Fibroblast of lung (primary cell): ENCODE data around the gene SLC25A43. TPM values are rescaled to one million over a fixed set of nuclear protein-coding genes. Genes with fewer than 3 reads are reported as not detected.
A peak's percentile ranks its signal among the peaks of the same experiment; 100 is the strongest.

Experiments used
- DNase-seq, 2 donors: peaks; one replicate each; pipeline versions ENCODE4 v3.0.0 to v3.0.0-alpha.2; 2010; ENCODE audit warnings: low read depth in 2 of 2
- H2AFZ ChIP-seq: 2 replicates; pipeline ENCODE4 v1.5.1; 2012; ENCODE audit warnings: low read length, control low read depth, inconsistent platforms
- H3K27ac ChIP-seq: 2 replicates; pipeline ENCODE4 v1.5.1; 2011; ENCODE audit warnings: low read length, control low read depth; ENCODE audit not compliant: insufficient read depth
- H3K27me3 ChIP-seq: 2 replicates; pipeline ENCODE4 v1.5.1; 2011; ENCODE audit warnings: mild to moderate bottlenecking, low read length; ENCODE audit not compliant: control insufficient read depth, insufficient read depth
- H3K36me3 ChIP-seq: 2 replicates; pipeline ENCODE4 v1.5.1; 2011; ENCODE audit warnings: low read length; ENCODE audit not compliant: control insufficient read depth, insufficient read depth
- H3K4me1 ChIP-seq: 2 replicates; pipeline ENCODE4 v1.5.1; 2011; ENCODE audit warnings: low read length; ENCODE audit not compliant: control insufficient read depth, insufficient read depth; ENCODE audit errors: extremely low read depth
- H3K4me2 ChIP-seq: 2 replicates; pipeline ENCODE4 v1.5.1; 2011; ENCODE audit warnings: low read length, control low read depth; ENCODE audit not compliant: insufficient read depth; ENCODE audit errors: extremely low read depth
- H3K4me3 ChIP-seq, 4 experiments: fragments of 200-600 bp in 1 of 4; sonication (generic) in 1 of 4; replicated peaks in 1 of 4; 2 replicates each; pipeline ENCODE4 v1.5.1; 2011 to 2016; ENCODE audit warnings: low read length in 4 of 4, low read depth in 3 of 4, mild to moderate bottlenecking in 3 of 4, control low read depth in 2 of 4, inconsistent platforms in 1 of 4, mixed read lengths in 1 of 4; ENCODE audit not compliant: insufficient read depth in 1 of 4; ENCODE audit errors: control extremely low read depth in 1 of 4
- H3K79me2 ChIP-seq: 2 replicates; pipeline ENCODE4 v1.5.1; 2012; ENCODE audit warnings: mild to moderate bottlenecking, low read length, inconsistent platforms; ENCODE audit not compliant: control insufficient read depth, insufficient read depth
- H3K9ac ChIP-seq: 2 replicates; pipeline ENCODE4 v1.5.1; 2011; ENCODE audit warnings: mild to moderate bottlenecking, low read length, control low read depth; ENCODE audit not compliant: insufficient read depth
- H3K9me3 ChIP-seq: 2 replicates; pipeline ENCODE4 v1.5.1; 2012; ENCODE audit warnings: low read depth, low read length; ENCODE audit not compliant: control insufficient read depth, insufficient read depth
- H4K20me1 ChIP-seq: 2 replicates; pipeline ENCODE4 v1.5.1; 2011; ENCODE audit warnings: low read length; ENCODE audit not compliant: control insufficient read depth, insufficient read depth; ENCODE audit errors: extremely low read depth
- EZH2 ChIP-seq: IDR thresholded peaks from 2 replicates; pipeline ENCODE4 v1.5.1; 2012; ENCODE audit warnings: low read length, control low read depth, mild to moderate bottlenecking; ENCODE audit errors: missing control alignments
- polyA plus RNA-seq, 2 donors: library from polyadenylated mRNA; depleted of rRNA in 1 of 2; stranded (reverse) in 1 of 2; unstranded in 1 of 2; fragments of >200 nt; gene quantifications; 2 replicates each; pipeline ENCODE4 v1.2.1, GENCODE V29; 2011 to 2012; ENCODE audit warnings: missing spikeins in 1 of 2
- total RNA-seq: library from RNA; depleted of rRNA; stranded (reverse); fragments of >200 nt; gene quantifications from 2 replicates; pipeline ENCODE4 v1.2.1, GENCODE V29; 2014
- TF ChIP-seq, protein P1 (sequence below), 2 donors: IDR thresholded peaks in 1 of 2; conservative IDR thresholded peaks in 1 of 2; 1 replicate in 1 of 2; 2 replicates in 1 of 2; pipeline ENCODE4 v1.5.1; 2011 to 2012; ENCODE audit warnings: low read length in 2 of 2, control low read depth in 1 of 2, inconsistent platforms in 1 of 2, low read depth in 1 of 2, mild to moderate bottlenecking in 1 of 2

SLC25A43 gene
- total and polyA plus RNA-seq, 2 donors (not counting 1 experiment from before 2014, with no cell fraction given), result 31.0 to 31.6 TPM

DNA sequence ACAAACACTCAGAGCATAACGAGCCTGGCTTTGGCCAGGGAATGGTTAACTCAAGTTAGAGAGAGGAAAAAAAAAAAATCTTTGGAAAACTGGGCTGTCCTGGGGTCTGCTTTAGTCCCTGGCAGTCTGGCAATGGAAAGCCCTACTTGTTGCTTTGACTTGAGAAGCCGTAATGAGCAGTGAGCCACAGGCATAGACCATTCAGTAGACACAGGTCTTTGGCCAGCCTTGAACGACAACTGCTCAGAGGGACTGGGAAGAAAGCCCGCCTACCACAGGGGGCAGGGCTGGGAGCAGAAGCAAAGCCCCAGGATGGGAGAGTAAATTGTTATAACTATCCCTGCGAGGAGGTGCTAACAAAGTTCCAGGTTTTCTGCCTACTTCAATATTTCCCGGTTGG, 25.9 kb downstream of the SLC25A43 start:
- H3K9ac ChIP-seq, result no peak overlapping the region
- H3K4me1 ChIP-seq, result peaks cover 2% of the 10 kb centered on the region

DNA sequence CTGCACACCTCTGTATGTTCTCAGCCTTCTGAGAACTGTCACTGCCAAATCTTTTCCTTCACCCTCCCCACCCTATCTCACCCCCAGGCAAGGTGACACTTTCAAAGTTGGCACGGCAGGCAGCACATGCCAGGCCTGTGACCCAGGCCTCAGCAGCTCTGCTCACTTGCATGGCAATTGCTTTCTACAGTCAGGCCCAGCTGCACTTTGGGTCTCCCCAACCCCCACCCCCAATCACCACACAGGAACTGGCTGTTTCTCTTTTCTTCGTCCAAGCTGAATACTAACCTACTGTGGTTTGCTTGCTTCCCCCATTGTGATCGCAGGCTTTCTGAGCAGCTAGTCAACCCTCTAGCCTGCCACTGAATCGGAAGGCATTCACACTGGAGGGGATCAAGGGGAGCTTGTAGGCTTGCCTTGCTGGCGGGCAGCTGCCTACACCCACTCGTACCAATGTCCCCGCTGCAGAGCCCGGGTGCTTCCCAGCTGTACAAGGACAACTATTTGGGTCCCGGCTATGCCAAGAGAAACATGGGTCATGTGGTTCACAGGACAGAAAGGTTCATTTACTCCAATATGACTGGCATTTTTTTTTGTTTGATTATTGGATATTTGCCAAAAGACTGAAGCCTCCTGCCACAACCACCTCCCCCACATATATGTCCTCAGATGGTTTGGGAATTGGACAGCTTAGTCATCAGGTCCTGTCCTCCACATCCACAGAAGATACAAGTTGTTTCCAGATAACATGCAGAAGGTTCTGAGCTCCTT, 28.1 kb downstream of the SLC25A43 start:
- Histone ChIP-seq H3K4me1 (peaks cover 2% of the 10 kb centered on the region), H4K20me1 (no peaks in the 10 kb centered on the region), H3K9ac (no peak overlapping the region), H3K27ac (no peak overlapping the region), H2AFZ (no peak overlapping the region), H3K36me3 (no peaks in the 10 kb centered on the region), H3K9me3 (no peaks in the 10 kb centered on the region), H3K4me3 (no peak overlapping the region), H3K79me2 (no peaks in the 10 kb centered on the region), H3K27me3 (no peaks in the 10 kb centered on the region), H3K4me2 (no peak overlapping the region)
- TF ChIP-seq EZH2, result no peak
- TF ChIP-seq, protein P1, sequence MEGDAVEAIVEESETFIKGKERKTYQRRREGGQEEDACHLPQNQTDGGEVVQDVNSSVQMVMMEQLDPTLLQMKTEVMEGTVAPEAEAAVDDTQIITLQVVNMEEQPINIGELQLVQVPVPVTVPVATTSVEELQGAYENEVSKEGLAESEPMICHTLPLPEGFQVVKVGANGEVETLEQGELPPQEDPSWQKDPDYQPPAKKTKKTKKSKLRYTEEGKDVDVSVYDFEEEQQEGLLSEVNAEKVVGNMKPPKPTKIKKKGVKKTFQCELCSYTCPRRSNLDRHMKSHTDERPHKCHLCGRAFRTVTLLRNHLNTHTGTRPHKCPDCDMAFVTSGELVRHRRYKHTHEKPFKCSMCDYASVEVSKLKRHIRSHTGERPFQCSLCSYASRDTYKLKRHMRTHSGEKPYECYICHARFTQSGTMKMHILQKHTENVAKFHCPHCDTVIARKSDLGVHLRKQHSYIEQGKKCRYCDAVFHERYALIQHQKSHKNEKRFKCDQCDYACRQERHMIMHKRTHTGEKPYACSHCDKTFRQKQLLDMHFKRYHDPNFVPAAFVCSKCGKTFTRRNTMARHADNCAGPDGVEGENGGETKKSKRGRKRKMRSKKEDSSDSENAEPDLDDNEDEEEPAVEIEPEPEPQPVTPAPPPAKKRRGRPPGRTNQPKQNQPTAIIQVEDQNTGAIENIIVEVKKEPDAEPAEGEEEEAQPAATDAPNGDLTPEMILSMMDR (conservative IDR thresholded peaks at IDR 0.05 in 1 of 2, IDR thresholded peaks at IDR 0.05 in 1 of 2; ENCODE audit: low read depth in 1 of 2, low read length in 2 of 2), result no peak
- DNase-seq, result peak; percentile 24 to 67

More for the DNA sequence above, 25.9 kb downstream of the SLC25A43 start:
- H3K36me3 ChIP-seq, result no peaks in the 10 kb centered on the region
- TF ChIP-seq EZH2, result no peak
- TF ChIP-seq, protein P1 (conservative IDR thresholded peaks at IDR 0.05 in 1 of 2, IDR thresholded peaks at IDR 0.05 in 1 of 2; ENCODE audit: low read depth in 1 of 2, low read length in 2 of 2), result no peak
- no peak overlapping the region for H3K27ac ChIP-seq
- no peak for DNase-seq
- H3K9me3 ChIP-seq, result no peaks in the 10 kb centered on the region
- no peaks in the 10 kb centered on the region for H4K20me1 ChIP-seq
- H2AFZ ChIP-seq, result no peak overlapping the region
- H3K4me2 ChIP-seq, result no peak overlapping the region
- H3K4me3 ChIP-seq, result no peak overlapping the region
- no peaks in the 10 kb centered on the region for H3K79me2 ChIP-seq
- no peaks in the 10 kb centered on the region for H3K27me3 ChIP-seq

DNA sequence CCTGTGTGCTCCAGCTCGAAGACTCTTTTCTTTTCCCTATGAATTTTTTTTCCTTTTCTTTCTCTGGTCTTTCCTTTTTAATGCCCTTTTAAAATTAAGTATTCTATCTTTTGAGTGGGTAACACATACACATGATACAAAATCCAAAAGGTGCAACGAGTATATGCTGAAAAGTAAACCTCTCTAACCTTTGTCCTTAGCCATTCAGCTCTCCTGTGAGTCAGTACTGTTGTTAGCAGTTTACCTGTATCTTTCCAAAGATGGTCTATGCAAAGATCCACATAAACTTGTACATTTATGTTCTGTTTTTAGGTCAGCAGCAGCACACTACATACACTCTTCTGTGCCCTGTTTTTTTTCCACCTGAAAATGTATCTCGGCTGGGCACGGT, 28.7 kb downstream of the SLC25A43 start:
- no peaks in the 10 kb centered on the region for H3K27me3 ChIP-seq
- no peak for TF ChIP-seq EZH2
- TF ChIP-seq, protein P1 (conservative IDR thresholded peaks at IDR 0.05 in 1 of 2, IDR thresholded peaks at IDR 0.05 in 1 of 2; ENCODE audit: low read depth in 1 of 2, low read length in 2 of 2), result no peak
- H3K9ac ChIP-seq, result no peak overlapping the region
- no peaks in the 10 kb centered on the region for H4K20me1 ChIP-seq
- no peaks in the 10 kb centered on the region for H3K79me2 ChIP-seq
- no peak overlapping the region for H2AFZ ChIP-seq
- no peak overlapping the region for H3K4me2 ChIP-seq
- H3K9me3 ChIP-seq, result no peaks in the 10 kb centered on the region
- no peak overlapping the region for H3K4me3 ChIP-seq
- no peak for DNase-seq
- peaks cover 2% of the 10 kb centered on the region for H3K4me1 ChIP-seq
- no peak overlapping the region for H3K27ac ChIP-seq
- H3K36me3 ChIP-seq, result no peaks in the 10 kb centered on the region
